Natural killer cell (primary cell): ENCODE data around the gene UGT1A3. TPM values are rescaled to one million over a fixed set of nuclear protein-coding genes. Genes with fewer than 3 reads are reported as not detected.

Experiments
- ATAC-seq, 3 donors: fragments of 150-1000 bp in 2 of 3; fragments of 200-7000 bp in 1 of 3; cut with Tn5 transposase; 1 replicate in 1 of 3; 2 replicates in 2 of 3; pipeline ENCODE4 v1.10.0; 2021; ENCODE audit warnings: mild to moderate bottlenecking in 2 of 3, moderate library complexity in 2 of 3
- DNase-seq, 2 donors: peaks; one replicate each; pipeline versions ENCODE4 v3.0.0 to v3.0.0-alpha.2; 2013 to 2021; ENCODE audit warnings: mixed read lengths in 1 of 2
- H3K27ac ChIP-seq: one replicate; pipeline ENCODE4 v1.5.1; 2013; ENCODE audit warnings: mild to moderate bottlenecking, low read length
- H3K27me3 ChIP-seq: one replicate; pipeline ENCODE4 v1.6.1; 2013; ENCODE audit warnings: low read length; ENCODE audit not compliant: control insufficient read depth, insufficient read depth
- H3K36me3 ChIP-seq: one replicate; pipeline ENCODE4 v1.6.1; 2013; ENCODE audit warnings: low read length; ENCODE audit not compliant: control insufficient read depth, insufficient read depth
- H3K4me1 ChIP-seq: one replicate; pipeline ENCODE4 v1.6.1; 2013; ENCODE audit warnings: low read length; ENCODE audit not compliant: control insufficient read depth, insufficient read depth
- H3K4me3 ChIP-seq: one replicate; pipeline ENCODE4 v1.5.1; 2013; ENCODE audit warnings: low read length
- H3K9me3 ChIP-seq: one replicate; pipeline ENCODE4 v1.6.1; 2013; ENCODE audit warnings: low read length; ENCODE audit not compliant: control insufficient read depth, insufficient read depth
- H3K27ac Mint-ChIP-seq, 2 donors: one replicate each; pipeline ENCODE4 v1.8.0; 2022; ENCODE audit warnings: mild to moderate bottlenecking in 2 of 2, mixed read lengths in 2 of 2, moderate library complexity in 1 of 2
- H3K27me3 Mint-ChIP-seq, 2 donors: one replicate each; pipeline ENCODE4 v1.8.0; 2022; ENCODE audit warnings: low read depth in 2 of 2, mixed read lengths in 2 of 2
- H3K36me3 Mint-ChIP-seq: one replicate; pipeline ENCODE4 v1.8.0; 2022; ENCODE audit warnings: mixed read lengths
- H3K4me1 Mint-ChIP-seq, 2 donors: one replicate each; pipeline ENCODE4 v1.8.0; 2022; ENCODE audit warnings: mixed read lengths in 2 of 2
- H3K4me3 Mint-ChIP-seq: one replicate; pipeline ENCODE4 v1.8.0; 2022; ENCODE audit warnings: mild to moderate bottlenecking, moderate library complexity, mixed read lengths
- H3K9me3 Mint-ChIP-seq, 2 donors: one replicate each; pipeline ENCODE4 v1.8.0; 2022; ENCODE audit warnings: mixed read lengths in 2 of 2
- CTCF ChIP-seq: fragments of 200-600 bp; IDR thresholded peaks from one replicate; pipeline ENCODE4 v1.8.0; 2022; ENCODE audit warnings: antibody characterized with exemption
- WGBS: methylation state at CpG from one replicate; pipeline ENCODE4 v1.1.7; 2013; ENCODE audit warnings: missing lambda C conversion rate; ENCODE audit not compliant: insufficient coverage; 5-methylcytosine and 5-hydroxymethylcytosine counted together
- intact Hi-C: fragments of 100-400 bp; cut with micrococcal nuclease; formaldehyde crosslinking; loops from one replicate; pipeline ENCODE4 v1.14.2; 2022
- total RNA-seq, 4 donors: library from RNA; stranded (reverse); fragments of 120-200 nt in 1 of 4; gene quantifications; one replicate each; pipeline versions ENCODE4 v1.2.3 to v1.2.4, GENCODE V29; 2013 to 2022

The UGT1A3 gene
- total RNA-seq, 3 donors from 2014 or later (not counting 1 experiment from before 2014, with no cell fraction given), result not detected

- Histone ChIP-seq H3K4me3 (no peak within 1 kb of the TSS), H3K27me3 (no peaks in the 10 kb centered on the region), H3K27ac (no peak within 1 kb of the TSS), H3K36me3 (no peaks in the 10 kb centered on the region), H3K9me3 (peaks cover 3% of the 10 kb centered on the region), H3K4me1 (no peaks in the 10 kb centered on the region)
- no peak within 1 kb of the TSS for H3K4me3 Mint-ChIP-seq
- DNase-seq, result no peak
- peaks cover 28 to 59% of the 10 kb centered on the region in 2 donors for H3K27me3 Mint-ChIP-seq
- no peaks in the 10 kb centered on the region for H3K4me1 Mint-ChIP-seq
- no peak within 1 kb of the TSS for H3K27ac Mint-ChIP-seq
- intact Hi-C loops, result no loop called here
- peaks cover 0 to 3% of the 10 kb centered on the region in 2 donors for H3K9me3 Mint-ChIP-seq
- no peak for ATAC-seq
- H3K36me3 Mint-ChIP-seq, result no peaks in the 10 kb centered on the region
- WGBS, result 81% methylated on average over 2 of the region's 2 CpGs
- no peak for TF ChIP-seq CTCF
These were observed 49.2 kb downstream of the UGT1A3 start, which contains the start of gene MROH2A for GRCh38 chr2:233778030-233778429. Gene MROH2A, plus strand, starts transcription at chr2:233778330. Its CDS starts 1,029 bp downstream, at chr2:233779359.

GRCh38 chr2:233779722-233780121, 50.9 kb downstream of the UGT1A3 start:
- no peak for ATAC-seq
- peaks cover 3% of the 10 kb centered on the region for H3K9me3 ChIP-seq
- TF ChIP-seq CTCF, result no peak
- no peak overlapping the region for H3K27ac ChIP-seq
- intact Hi-C loops, result no loop called here
- WGBS, result 89% methylated on average over 4 of the region's 4 CpGs
- Mint-ChIP-seq H3K36me3 (no peaks in the 10 kb centered on the region), H3K27ac (no peak overlapping the region), H3K4me3 (no peak overlapping the region), H3K27me3 (peaks cover 32 to 66% of the 10 kb centered on the region in 2 donors), H3K4me1 (no peaks in the 10 kb centered on the region), H3K9me3 (peaks cover 0 to 3% of the 10 kb centered on the region in 2 donors)
- no peak overlapping the region for H3K4me3 ChIP-seq
- H3K4me1 ChIP-seq, result no peaks in the 10 kb centered on the region
- DNase-seq, result no peak
- H3K36me3 ChIP-seq, result no peaks in the 10 kb centered on the region
- H3K27me3 ChIP-seq, result no peaks in the 10 kb centered on the region

DNA sequence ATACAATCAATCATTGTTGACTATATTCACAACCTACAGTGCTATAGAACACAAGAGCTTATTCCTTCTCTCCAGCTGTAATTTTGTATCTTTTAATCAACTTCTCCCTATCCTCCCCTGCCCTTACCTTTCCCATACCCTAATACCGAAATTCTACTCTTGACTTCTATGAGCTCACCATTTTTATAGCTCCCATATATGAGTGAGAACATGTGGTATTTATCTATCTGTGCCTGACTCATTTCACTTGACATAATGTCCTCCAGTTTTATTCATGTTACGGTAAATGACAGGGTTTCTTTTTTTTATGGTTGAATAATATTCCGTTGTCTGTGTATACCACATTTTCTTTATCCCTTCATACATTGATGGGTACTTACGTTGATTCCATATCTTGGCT, 51.9 kb downstream of the UGT1A3 start:
- H3K27ac Mint-ChIP-seq, result no peak overlapping the region
- Histone ChIP-seq H3K36me3 (no peaks in the 10 kb centered on the region), H3K4me3 (no peak overlapping the region), H3K4me1 (no peaks in the 10 kb centered on the region), H3K27ac (no peak overlapping the region), H3K9me3 (no peaks in the 10 kb centered on the region), H3K27me3 (no peaks in the 10 kb centered on the region)
- H3K36me3 Mint-ChIP-seq, result no peaks in the 10 kb centered on the region
- TF ChIP-seq CTCF, result no peak
- no peaks in the 10 kb centered on the region for H3K4me1 Mint-ChIP-seq
- ATAC-seq, result no peak
- no peak overlapping the region for H3K4me3 Mint-ChIP-seq
- H3K27me3 Mint-ChIP-seq, result peaks cover 26 to 57% of the 10 kb centered on the region in 2 donors
- DNase-seq, result no peak
- peaks cover 0 to 3% of the 10 kb centered on the region in 2 donors for H3K9me3 Mint-ChIP-seq
- intact Hi-C loops, result no loop called here
- no CpG with 5 or more reads among the region's 4 CpGs for WGBS

GRCh38 chr2:233789554-233789953, 60.7 kb downstream of the UGT1A3 start:
- Mint-ChIP-seq H3K4me3 (no peak overlapping the region), H3K36me3 (no peaks in the 10 kb centered on the region), H3K27me3 (peaks cover 6 to 8% of the 10 kb centered on the region in 2 donors), H3K9me3 (no peaks in the 10 kb centered on the region), H3K4me1 (no peaks in the 10 kb centered on the region), H3K27ac (no peak overlapping the region)
- intact Hi-C loops, result no loop called here
- Histone ChIP-seq H3K27ac (no peak overlapping the region), H3K27me3 (no peaks in the 10 kb centered on the region), H3K9me3 (no peaks in the 10 kb centered on the region), H3K4me1 (no peaks in the 10 kb centered on the region), H3K4me3 (no peak overlapping the region), H3K36me3 (no peaks in the 10 kb centered on the region)
- 90% methylated on average over 7 of the region's 7 CpGs for WGBS
- no peak for ATAC-seq
- TF ChIP-seq CTCF, result no peak
- no peak for DNase-seq
